MM.1S (cell line): ENCODE measurements around the gene KIF5A.

ENCODE experiments used
- DNase-seq: peaks from one replicate; pipeline ENCODE4 v3.0.0-alpha.2; 2015
- H2AFZ ChIP-seq: fragments of 300-600 bp; sonication (generic); 2 replicates; pipeline ENCODE4 v1.6.0; 2016; ENCODE audit warnings: antibody characterized with exemption, low read length
- H3F3A ChIP-seq: fragments of 300-600 bp; sonication (generic); 2 replicates; pipeline ENCODE4 v1.6.1; 2016; ENCODE audit warnings: mild to moderate bottlenecking, antibody characterized with exemption, low read length, moderate library complexity, mixed read lengths; ENCODE audit not compliant: insufficient read depth
- H3K27ac ChIP-seq: fragments of 300-600 bp; sonication (generic); 2 replicates; pipeline ENCODE4 v1.5.1; 2016; ENCODE audit warnings: mild to moderate bottlenecking, low read length
- H3K27me3 ChIP-seq: fragments of 300-600 bp; sonication (generic); replicated peaks from 2 replicates; pipeline ENCODE4 v1.6.0; 2016; ENCODE audit warnings: low read length; ENCODE audit not compliant: insufficient read depth
- H3K36me3 ChIP-seq: fragments of 300-600 bp; sonication (generic); replicated peaks from 2 replicates; pipeline ENCODE4 v1.6.1; 2016; ENCODE audit warnings: mild to moderate bottlenecking, low read length, mixed read lengths; ENCODE audit not compliant: insufficient read depth
- H3K4me1 ChIP-seq: fragments of 300-600 bp; sonication (generic); 2 replicates; pipeline ENCODE4 v1.6.1; 2016; ENCODE audit warnings: low read length, mixed read lengths
- H3K4me2 ChIP-seq: fragments of 300-600 bp; sonication (generic); 2 replicates; pipeline ENCODE4 v1.6.0; 2016; ENCODE audit warnings: low read depth, low read length
- H3K4me3 ChIP-seq: fragments of 300-600 bp; sonication (generic); 2 replicates; pipeline ENCODE4 v1.5.1; 2016; ENCODE audit warnings: low read length, mixed read lengths
- H3K79me2 ChIP-seq: fragments of 300-600 bp; sonication (generic); 2 replicates; pipeline ENCODE4 v1.6.1; 2016; ENCODE audit warnings: mixed run types, low read length, mixed read lengths
- H3K9ac ChIP-seq: fragments of 300-600 bp; sonication (generic); 2 replicates; pipeline ENCODE4 v1.6.1; 2016; ENCODE audit warnings: low read length, mixed read lengths
- H3K9me2 ChIP-seq: fragments of 300-600 bp; sonication (generic); replicated peaks from 2 replicates; pipeline ENCODE4 v1.6.1; 2016; ENCODE audit warnings: mild to moderate bottlenecking, low read length, mixed read lengths; ENCODE audit not compliant: insufficient read depth
- H3K9me3 ChIP-seq: fragments of 300-600 bp; sonication (generic); replicated peaks from 2 replicates; pipeline ENCODE4 v1.6.1; 2016; ENCODE audit warnings: mild to moderate bottlenecking, low read length, mixed read lengths; ENCODE audit not compliant: insufficient read depth
- H4K20me1 ChIP-seq: fragments of 300-600 bp; sonication (generic); 2 replicates; pipeline ENCODE4 v1.6.1; 2016; ENCODE audit warnings: mild to moderate bottlenecking, low read length, moderate library complexity, mixed read lengths; ENCODE audit not compliant: insufficient read depth
- CTCF ChIP-seq: fragments of 300-600 bp; sonication (generic); IDR thresholded peaks from 2 replicates; pipeline ENCODE4 v1.5.1; 2016; ENCODE audit warnings: antibody characterized with exemption, low read length, mixed read lengths
- EZH2 ChIP-seq: fragments of 300-600 bp; sonication (generic); optimal IDR thresholded peaks from 2 replicates; pipeline ENCODE3; 2017; ENCODE audit warnings: low read depth, mild to moderate bottlenecking, antibody characterized with exemption, low read length, mixed read lengths
- EZH2phosphoT487 ChIP-seq: fragments of 300-600 bp; sonication (generic); IDR thresholded peaks from 2 replicates; pipeline ENCODE4 v1.6.1; 2018; ENCODE audit warnings: antibody characterized with exemption, low read length

Gene KIF5A

GRCh38 chr12:57602544-57602943, 52.7 kb downstream of the KIF5A start:
- Histone ChIP-seq H3K27me3 (no peaks in the 10 kb centered on the region), H3K4me3 (no peak overlapping the region), H3K9me2 (no peaks in the 10 kb centered on the region), H4K20me1 (no peaks in the 10 kb centered on the region), H3K4me1 (peaks cover 6% of the 10 kb centered on the region; the same call in 1 of the 2 replicates), H3K27ac (no peak overlapping the region), H3K4me2 (no peak overlapping the region), H3K9ac (no peak overlapping the region), H3K36me3 (no peaks in the 10 kb centered on the region), H3K9me3 (no peaks in the 10 kb centered on the region), H3K79me2 (no peaks in the 10 kb centered on the region), H2AFZ (no peak overlapping the region), H3F3A (no peaks in the 10 kb centered on the region)
- TF ChIP-seq EZH2: no peak
- no peak for TF ChIP-seq CTCF
- no peak for TF ChIP-seq EZH2phosphoT487
- DNase-seq: no peak

- Histone ChIP-seq H3K27ac (no peak overlapping the region), H3K4me3 (no peak overlapping the region), H3K27me3 (no peaks in the 10 kb centered on the region), H3K36me3 (no peaks in the 10 kb centered on the region), H3K9ac (no peak overlapping the region), H3K9me2 (no peaks in the 10 kb centered on the region), H3K4me2 (no peak overlapping the region), H3K9me3 (no peaks in the 10 kb centered on the region), H3K4me1 (peaks cover 6% of the 10 kb centered on the region; the same call in 1 of the 2 replicates), H4K20me1 (no peaks in the 10 kb centered on the region), H3K79me2 (no peaks in the 10 kb centered on the region), H2AFZ (no peak overlapping the region), H3F3A (no peaks in the 10 kb centered on the region)
- no peak for DNase-seq
- no peak for TF ChIP-seq CTCF
- TF ChIP-seq EZH2: no peak
- TF ChIP-seq EZH2phosphoT487: no peak
Measured at GRCh38 chr12:57603324-57603723, 53.5 kb downstream of the KIF5A start.

- H4K20me1 ChIP-seq: no peaks in the 10 kb centered on the region
- peak overlapping the region; percentile 65; the same call in 1 of the 2 replicates for H3K9ac ChIP-seq
- no peaks in the 10 kb centered on the region for H3K27me3 ChIP-seq
- H2AFZ ChIP-seq: peak overlapping the region; percentile 100
- peaks cover 6% of the 10 kb centered on the region; the same call in 1 of the 2 replicates for H3K4me1 ChIP-seq
- H3K9me2 ChIP-seq: no peaks in the 10 kb centered on the region
- TF ChIP-seq EZH2 (no peak), EZH2phosphoT487 (no peak), CTCF (no peak)
- no peaks in the 10 kb centered on the region for H3K9me3 ChIP-seq
- H3K36me3 ChIP-seq: no peaks in the 10 kb centered on the region
- no peaks in the 10 kb centered on the region; the same call in 1 of the 2 replicates for H3F3A ChIP-seq
- H3K79me2 ChIP-seq: no peaks in the 10 kb centered on the region
- H3K4me2 ChIP-seq: peak overlapping the region; percentile 95
- peak overlapping the region; percentile 70 for H3K4me3 ChIP-seq
- no peak overlapping the region for H3K27ac ChIP-seq
- DNase-seq: no peak
Measured at GRCh38 chr12:57603815-57604453, 54.1 kb downstream of the KIF5A start.
